Right atrium auricular region (tissue), 2 donors: ENCODE results near the gene B3GNT7. TPM values are rescaled to one million over a fixed set of nuclear protein-coding genes. Genes with fewer than 3 reads are reported as not detected.

Experiments
- DNase-seq: peaks from one replicate; pipeline ENCODE4 v3.0.0-alpha.2; 2019; ENCODE audit warnings: low spot score
- H3K27ac ChIP-seq, 2 donors: fragments of 200-600 bp; sonication (generic); 1 replicate in 1 of 2; 2 replicates in 1 of 2; pipeline ENCODE4 v1.5.1; 2016 to 2019
- H3K27me3 ChIP-seq, 2 donors: fragments of 200-600 bp; sonication (generic); one replicate each; pipeline versions ENCODE4 v1.5.1 to v1.6.0; 2017 to 2019
- H3K36me3 ChIP-seq: fragments of 200-600 bp; sonication (generic); one replicate; pipeline ENCODE4 v1.5.1; 2016
- H3K4me1 ChIP-seq, 2 donors: fragments of 200-600 bp; sonication (generic); one replicate each; pipeline versions ENCODE4 v1.5.1 to v1.6.0; 2017 to 2019
- H3K4me3 ChIP-seq, 2 donors: fragments of 200-600 bp; sonication (generic); 1 replicate in 1 of 2; 2 replicates in 1 of 2; pipeline ENCODE4 v1.5.1; 2017 to 2019; ENCODE audit warnings: mild to moderate bottlenecking in 1 of 2, moderate library complexity in 1 of 2
- H3K9me3 ChIP-seq, 2 donors: fragments of 200-600 bp; sonication (generic); one replicate each; pipeline ENCODE4 v1.5.1; 2019
- total RNA-seq, 2 donors: library from RNA; depleted of rRNA; stranded (reverse); fragments of >200 nt; gene quantifications; one replicate each; pipeline ENCODE4 v1.1.0, GENCODE V29; 2016
- TF ChIP-seq, protein P1 (sequence below), 2 donors: fragments of 200-600 bp; sonication (generic); IDR thresholded peaks; one replicate each; pipeline ENCODE4 v1.5.1; 2019; ENCODE audit warnings: antibody characterized with exemption in 2 of 2

The B3GNT7 gene
- total RNA-seq, 2 donors from 2014 or later, result 4.0 to 9.4 TPM

GRCh38 chr2:231388725-231389346 is 6.7 kb upstream of the B3GNT7 start:
- no peak for DNase-seq
- Histone ChIP-seq H3K27ac (no peak overlapping the region), H3K4me1 (peaks cover 0 to 9% of the 10 kb centered on the region in 2 donors), H3K27me3 (no peaks in the 10 kb centered on the region), H3K36me3 (no peaks in the 10 kb centered on the region), H3K9me3 (peaks cover 0 to 12% of the 10 kb centered on the region in 2 donors), H3K4me3 (no peak overlapping the region)
- TF ChIP-seq, protein P1, sequence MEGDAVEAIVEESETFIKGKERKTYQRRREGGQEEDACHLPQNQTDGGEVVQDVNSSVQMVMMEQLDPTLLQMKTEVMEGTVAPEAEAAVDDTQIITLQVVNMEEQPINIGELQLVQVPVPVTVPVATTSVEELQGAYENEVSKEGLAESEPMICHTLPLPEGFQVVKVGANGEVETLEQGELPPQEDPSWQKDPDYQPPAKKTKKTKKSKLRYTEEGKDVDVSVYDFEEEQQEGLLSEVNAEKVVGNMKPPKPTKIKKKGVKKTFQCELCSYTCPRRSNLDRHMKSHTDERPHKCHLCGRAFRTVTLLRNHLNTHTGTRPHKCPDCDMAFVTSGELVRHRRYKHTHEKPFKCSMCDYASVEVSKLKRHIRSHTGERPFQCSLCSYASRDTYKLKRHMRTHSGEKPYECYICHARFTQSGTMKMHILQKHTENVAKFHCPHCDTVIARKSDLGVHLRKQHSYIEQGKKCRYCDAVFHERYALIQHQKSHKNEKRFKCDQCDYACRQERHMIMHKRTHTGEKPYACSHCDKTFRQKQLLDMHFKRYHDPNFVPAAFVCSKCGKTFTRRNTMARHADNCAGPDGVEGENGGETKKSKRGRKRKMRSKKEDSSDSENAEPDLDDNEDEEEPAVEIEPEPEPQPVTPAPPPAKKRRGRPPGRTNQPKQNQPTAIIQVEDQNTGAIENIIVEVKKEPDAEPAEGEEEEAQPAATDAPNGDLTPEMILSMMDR (IDR thresholded peaks at IDR 0.05), result no peak

- TF ChIP-seq, protein P1 (IDR thresholded peaks at IDR 0.05), result no peak
- no peaks in the 10 kb centered on the region for H3K36me3 ChIP-seq
- H3K27me3 ChIP-seq, result no peaks in the 10 kb centered on the region
- DNase-seq, result no peak
- H3K27ac ChIP-seq, result no peak overlapping the region
- H3K4me3 ChIP-seq, result no peak overlapping the region
- H3K9me3 ChIP-seq, result no peaks in the 10 kb centered on the region
- peaks cover 0 to 16% of the 10 kb centered on the region in 2 donors for H3K4me1 ChIP-seq
Measured at GRCh38 chr2:231390667-231391066, 4.8 kb upstream of the B3GNT7 start.

- Histone ChIP-seq H3K4me3 (no peak overlapping the region), H3K9me3 (no peaks in the 10 kb centered on the region), H3K4me1 (peaks cover 0 to 22% of the 10 kb centered on the region in 2 donors), H3K27me3 (peaks cover 0 to 3% of the 10 kb centered on the region in 2 donors), H3K27ac (no peak overlapping the region), H3K36me3 (no peaks in the 10 kb centered on the region)
- no peak for DNase-seq
- TF ChIP-seq, protein P1 (IDR thresholded peaks at IDR 0.05), result no peak
Measured at GRCh38 chr2:231391981-231392380, 3.5 kb upstream of the B3GNT7 start.

GRCh38 chr2:231392431-231393148 is 2.9 kb upstream of the B3GNT7 start:
- TF ChIP-seq, protein P1 (IDR thresholded peaks at IDR 0.05), result no peak
- H3K27ac ChIP-seq, result no peak overlapping the region

GRCh38 chr2:231393149-231394131 is 2.1 kb upstream of the B3GNT7 start:
- Histone ChIP-seq H3K27me3 (peaks cover 0 to 3% of the 10 kb centered on the region in 2 donors), H3K36me3 (no peaks in the 10 kb centered on the region), H3K9me3 (no peaks in the 10 kb centered on the region), H3K4me1 (peaks cover 0 to 16% of the 10 kb centered on the region in 2 donors), H3K27ac (no peak overlapping the region), H3K4me3 (no peak overlapping the region)
- TF ChIP-seq, protein P1 (IDR thresholded peaks at IDR 0.05), result peak in 1 of 2 donors; percentile 41
- no peak for DNase-seq

More at GRCh38 chr2:231392431-231393148, 2.9 kb upstream of the B3GNT7 start:
- peaks cover 0 to 22% of the 10 kb centered on the region in 2 donors for H3K4me1 ChIP-seq
- H3K27me3 ChIP-seq, result peaks cover 0 to 3% of the 10 kb centered on the region in 2 donors
- H3K36me3 ChIP-seq, result no peaks in the 10 kb centered on the region
- DNase-seq, result no peak
- H3K4me3 ChIP-seq, result no peak overlapping the region
- H3K9me3 ChIP-seq, result no peaks in the 10 kb centered on the region
